Activated T-cell treated with anti-CD3 and anti-CD28 coated beads, Interleukin-2, amount 50 U/mL, for 4 hours (primary cell): ENCODE data around the gene SPRR3. TPM values are rescaled to one million over a fixed set of nuclear protein-coding genes. Genes with fewer than 3 reads are reported as not detected.
A peak's percentile ranks its signal among the peaks of the same experiment; 100 is the strongest.
"Not testable (repeated sequence)": the region's sequence is repeated elsewhere in the genome, so short reads cannot be mapped to it uniquely, and the experiment has no call there.

ENCODE experiments used
- ATAC-seq, 2 donors: fragments of 200-7000 bp; cut with Tn5 transposase; one replicate each; pipeline ENCODE4 v1.10.0; 2021
- DNase-seq: peaks from one replicate; pipeline ENCODE4 v3.0.0-alpha.2; 2020
- H3K27me3 Mint-ChIP-seq: one replicate; pipeline ENCODE4 v1.8.0; 2021; ENCODE audit warnings: low read depth, mixed read lengths
- H3K36me3 Mint-ChIP-seq: one replicate; pipeline ENCODE4 v1.8.0; 2022; ENCODE audit warnings: mixed read lengths; ENCODE audit not compliant: insufficient read depth
- H3K4me1 Mint-ChIP-seq: one replicate; pipeline ENCODE4 v1.8.0; 2021; ENCODE audit warnings: low read depth, mixed read lengths
- H3K4me3 Mint-ChIP-seq: one replicate; pipeline ENCODE4 v1.8.0; 2021; ENCODE audit warnings: mild to moderate bottlenecking, moderate library complexity, mixed read lengths
- H3K9me3 Mint-ChIP-seq: one replicate; pipeline ENCODE4 v1.8.0; 2021; ENCODE audit warnings: mixed read lengths
- total RNA-seq, 3 donors: library from RNA; stranded (reverse); gene quantifications; one replicate each; pipeline ENCODE4 v1.2.1, GENCODE V29; 2021

The SPRR3 gene
- total RNA-seq, 3 donors from 2014 or later = not detected

GRCh38 chr1:152998476-152998875, 3.1 kb upstream of the SPRR3 start:
- H3K36me3 Mint-ChIP-seq = no peaks in the 10 kb centered on the region
- DNase-seq (no peak), ATAC-seq (no peak)
- H3K9me3 Mint-ChIP-seq = peaks cover 6% of the 10 kb centered on the region
- H3K4me1 Mint-ChIP-seq = no peaks in the 10 kb centered on the region
- H3K27me3 Mint-ChIP-seq = peaks cover 28% of the 10 kb centered on the region
- no peak overlapping the region for H3K4me3 Mint-ChIP-seq

- Mint-ChIP-seq H3K4me3 (no peak overlapping the region), H3K27me3 (peaks cover 28% of the 10 kb centered on the region), H3K36me3 (no peaks in the 10 kb centered on the region), H3K4me1 (no peaks in the 10 kb centered on the region), H3K9me3 (peaks cover 6% of the 10 kb centered on the region)
- no peak for ATAC-seq
- no peak for DNase-seq
These were observed 1.7 kb upstream of the SPRR3 start for GRCh38 chr1:152999818-153000217.

GRCh38 chr1:153000294-153000693, 1.3 kb upstream of the SPRR3 start:
- Mint-ChIP-seq H3K4me3 (no peak overlapping the region), H3K27me3 (peaks cover 25% of the 10 kb centered on the region), H3K9me3 (peaks cover 4% of the 10 kb centered on the region), H3K4me1 (no peaks in the 10 kb centered on the region), H3K36me3 (no peaks in the 10 kb centered on the region)
- ATAC-seq (no peak), DNase-seq (no peak)

GRCh38 chr1:153011235-153011758, 9.7 kb downstream of the SPRR3 start:
- not testable (repeated sequence) for H3K27me3 Mint-ChIP-seq, ATAC-seq, H3K4me3 Mint-ChIP-seq, H3K9me3 Mint-ChIP-seq, DNase-seq, H3K36me3 Mint-ChIP-seq, H3K4me1 Mint-ChIP-seq

- DNase-seq, H3K9me3 Mint-ChIP-seq, ATAC-seq, H3K36me3 Mint-ChIP-seq, H3K4me1 Mint-ChIP-seq, H3K4me3 Mint-ChIP-seq: not testable (repeated sequence)
- peaks cover 38% of the 10 kb centered on the region for H3K27me3 Mint-ChIP-seq
These were observed 20.3 kb downstream of the SPRR3 start for GRCh38 chr1:153021829-153022228.

GRCh38 chr1:153022340-153022739, 20.8 kb downstream of the SPRR3 start:
- H3K9me3 Mint-ChIP-seq, H3K4me3 Mint-ChIP-seq, ATAC-seq, H3K36me3 Mint-ChIP-seq, DNase-seq, H3K4me1 Mint-ChIP-seq: not testable (repeated sequence)
- H3K27me3 Mint-ChIP-seq = peaks cover 38% of the 10 kb centered on the region

GRCh38 chr1:153023109-153023508, 21.6 kb downstream of the SPRR3 start:
- Mint-ChIP-seq H3K4me1 (no peaks in the 10 kb centered on the region), H3K9me3 (no peaks in the 10 kb centered on the region), H3K36me3 (no peaks in the 10 kb centered on the region), H3K27me3 (peaks cover 37% of the 10 kb centered on the region), H3K4me3 (no peak overlapping the region)
- no peak for DNase-seq
- ATAC-seq = no peak

GRCh38 chr1:153024413-153024812, 22.9 kb downstream of the SPRR3 start:
- Mint-ChIP-seq H3K4me1 (no peaks in the 10 kb centered on the region), H3K36me3 (no peaks in the 10 kb centered on the region), H3K9me3 (no peaks in the 10 kb centered on the region), H3K27me3 (peaks cover 36% of the 10 kb centered on the region), H3K4me3 (no peak overlapping the region)
- ATAC-seq = no peak
- DNase-seq = no peak

GRCh38 chr1:153025797-153026196, 24.2 kb downstream of the SPRR3 start:
- no peak for DNase-seq
- Mint-ChIP-seq H3K36me3 (no peaks in the 10 kb centered on the region), H3K27me3 (peaks cover 34% of the 10 kb centered on the region), H3K4me1 (no peaks in the 10 kb centered on the region), H3K4me3 (no peak overlapping the region), H3K9me3 (no peaks in the 10 kb centered on the region)
- ATAC-seq = no peak

GRCh38 chr1:153028766-153029165, 27.2 kb downstream of the SPRR3 start:
- H3K27me3 Mint-ChIP-seq = peaks cover 14% of the 10 kb centered on the region
- H3K36me3 Mint-ChIP-seq = no peaks in the 10 kb centered on the region
- ATAC-seq = no peak

GRCh38 chr1:153030895-153031294, 29.3 kb downstream of the SPRR3 start, which contains the start of gene SPRR1B:
TSS of gene SPRR1B (plus strand) at chr1:153031203. CDS start at chr1:153032346, 1,143 bp downstream.
- ATAC-seq = no peak
- Mint-ChIP-seq H3K36me3 (no peaks in the 10 kb centered on the region), H3K4me1 (no peaks in the 10 kb centered on the region)

More at GRCh38 chr1:153028766-153029165, 27.2 kb downstream of the SPRR3 start:
- H3K4me3 Mint-ChIP-seq = no peak overlapping the region
- no peak for DNase-seq
- no peaks in the 10 kb centered on the region for H3K4me1 Mint-ChIP-seq
- no peaks in the 10 kb centered on the region for H3K9me3 Mint-ChIP-seq

GRCh38 chr1:153032073-153032472, 30.5 kb downstream of the SPRR3 start:
- no peaks in the 10 kb centered on the region for H3K4me1 Mint-ChIP-seq
- no peaks in the 10 kb centered on the region for H3K36me3 Mint-ChIP-seq
- H3K4me3 Mint-ChIP-seq = no peak overlapping the region
- no peaks in the 10 kb centered on the region for H3K9me3 Mint-ChIP-seq
- DNase-seq (no peak), ATAC-seq (no peak)
- peaks cover 10% of the 10 kb centered on the region for H3K27me3 Mint-ChIP-seq

More at GRCh38 chr1:153030895-153031294, 29.3 kb downstream of the SPRR3 start, which contains the start of gene SPRR1B:
- Mint-ChIP-seq H3K9me3 (no peaks in the 10 kb centered on the region), H3K4me3 (no peak within 1 kb of the TSS), H3K27me3 (peaks cover 13% of the 10 kb centered on the region)
- DNase-seq = no peak

GRCh38 chr1:153032677-153033308, 31.2 kb downstream of the SPRR3 start:
- DNase-seq (no peak), ATAC-seq (peak; percentile 27 to 50)

GRCh38 chr1:153035211-153035610, 33.7 kb downstream of the SPRR3 start:
- no peaks in the 10 kb centered on the region for H3K9me3 Mint-ChIP-seq
- H3K4me3 Mint-ChIP-seq = no peak overlapping the region
- no peak for ATAC-seq
- H3K4me1 Mint-ChIP-seq = no peaks in the 10 kb centered on the region
- DNase-seq = no peak
- H3K36me3 Mint-ChIP-seq = no peaks in the 10 kb centered on the region
- peaks cover 11% of the 10 kb centered on the region for H3K27me3 Mint-ChIP-seq

More at GRCh38 chr1:153032677-153033308, 31.2 kb downstream of the SPRR3 start:
- Mint-ChIP-seq H3K4me1 (no peaks in the 10 kb centered on the region), H3K36me3 (no peaks in the 10 kb centered on the region), H3K27me3 (peaks cover 10% of the 10 kb centered on the region), H3K4me3 (no peak overlapping the region), H3K9me3 (no peaks in the 10 kb centered on the region)

GRCh38 chr1:153040950-153041631, 39.5 kb downstream of the SPRR3 start, which contains the start of gene SPRR2D:
TSS of gene SPRR2D (minus strand) at chr1:153041120. CDS start at chr1:153040346, 774 bp downstream.
- no peaks in the 10 kb centered on the region for H3K9me3 Mint-ChIP-seq

More at GRCh38 chr1:153040950-153041631, 39.5 kb downstream of the SPRR3 start, which contains the start of gene SPRR2D:
- DNase-seq (no peak), ATAC-seq (no peak)
- Mint-ChIP-seq H3K4me1 (no peaks in the 10 kb centered on the region), H3K36me3 (no peaks in the 10 kb centered on the region), H3K27me3 (peaks cover 46% of the 10 kb centered on the region), H3K4me3 (no peak within 1 kb of the TSS)
